Activated CD8-positive, alpha-beta T cell treated with anti-CD3 and anti-CD28 coated beads for 36 hours (primary cell): ENCODE data around the gene THADA. TPM values are rescaled to one million over a fixed set of nuclear protein-coding genes. Genes with fewer than 3 reads are reported as not detected.

Experiments
- ATAC-seq: fragments of 200-7000 bp; cut with Tn5 transposase; one replicate; pipeline ENCODE4 v1.10.0; 2021; ENCODE audit warnings: mild to moderate bottlenecking, moderate library complexity
- CTCF ChIA-PET: fragments of 350-600 bp; sonication (Branson Sonifier 250); formaldehyde crosslinking; loops from one replicate; lab custom pipeline; 2021; ENCODE audit warnings: antibody characterized with exemption; lab: Charles Lee
- POLR2A ChIA-PET: fragments of 350-600 bp; sonication (Branson Sonifier 250); formaldehyde crosslinking; loops from one replicate; lab custom pipeline; 2021; ENCODE audit warnings: antibody characterized with exemption; lab: Charles Lee
- DNase-seq: peaks from one replicate; pipeline ENCODE4 v3.0.0-alpha.2; 2020
- H3K27ac Mint-ChIP-seq: one replicate; pipeline ENCODE4 v1.8.0; 2021; ENCODE audit warnings: mild to moderate bottlenecking, mixed read lengths
- H3K27me3 Mint-ChIP-seq: one replicate; pipeline ENCODE4 v1.8.0; 2021; ENCODE audit warnings: mixed read lengths
- H3K36me3 Mint-ChIP-seq: one replicate; pipeline ENCODE4 v1.8.0; 2021; ENCODE audit warnings: low read depth, mixed read lengths
- H3K4me1 Mint-ChIP-seq: one replicate; pipeline ENCODE4 v1.8.0; 2021; ENCODE audit warnings: low read depth, mixed read lengths
- H3K4me3 Mint-ChIP-seq: one replicate; pipeline ENCODE4 v1.8.0; 2021; ENCODE audit warnings: mild to moderate bottlenecking, moderate library complexity, mixed read lengths
- H3K9me3 Mint-ChIP-seq: one replicate; pipeline ENCODE4 v1.8.0; 2021; ENCODE audit warnings: mixed read lengths
- intact Hi-C: fragments of 100-400 bp; cut with micrococcal nuclease; formaldehyde crosslinking; loops from one replicate; pipeline ENCODE4 v1.10.0; 2022
- total RNA-seq, 2 experiments: library from RNA; stranded (reverse); gene quantifications; one replicate each; pipeline ENCODE4 v1.2.3, GENCODE V29; 2021
- TF ChIP-seq, protein P1 (sequence below): fragments of 200-600 bp; IDR thresholded peaks from one replicate; pipeline ENCODE4 v1.8.0; 2022; ENCODE audit warnings: antibody characterized with exemption, mild to moderate bottlenecking

THADA gene
- total RNA-seq, 2 experiments from 2014 or later: 31.3 to 31.6 TPM

DNA sequence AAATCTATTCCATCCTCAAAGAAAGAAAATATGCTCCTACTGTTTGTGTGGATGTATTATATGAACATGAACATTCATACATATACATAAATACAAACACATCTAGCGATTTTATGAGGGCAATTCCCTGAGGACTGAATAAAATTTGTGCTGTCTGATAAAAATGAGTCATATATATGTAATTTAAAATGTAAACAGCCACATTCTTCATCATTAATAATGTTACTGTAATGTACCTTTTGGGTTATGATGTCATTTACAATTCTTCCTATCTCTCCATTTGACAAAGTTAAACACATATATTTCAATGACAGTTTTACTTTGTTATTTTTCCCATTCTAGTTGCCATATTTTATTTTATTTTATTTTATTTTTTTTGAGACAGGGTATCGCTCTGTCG lies 278.2 kb downstream of the THADA start:
- POLR2A ChIA-PET: no interaction called here
- Mint-ChIP-seq H3K27ac (no peak overlapping the region), H3K27me3 (no peaks in the 10 kb centered on the region), H3K36me3 (peaks cover 23% of the 10 kb centered on the region), H3K9me3 (no peaks in the 10 kb centered on the region), H3K4me1 (peaks cover 17% of the 10 kb centered on the region), H3K4me3 (no peak overlapping the region)
- TF ChIP-seq, protein P1, sequence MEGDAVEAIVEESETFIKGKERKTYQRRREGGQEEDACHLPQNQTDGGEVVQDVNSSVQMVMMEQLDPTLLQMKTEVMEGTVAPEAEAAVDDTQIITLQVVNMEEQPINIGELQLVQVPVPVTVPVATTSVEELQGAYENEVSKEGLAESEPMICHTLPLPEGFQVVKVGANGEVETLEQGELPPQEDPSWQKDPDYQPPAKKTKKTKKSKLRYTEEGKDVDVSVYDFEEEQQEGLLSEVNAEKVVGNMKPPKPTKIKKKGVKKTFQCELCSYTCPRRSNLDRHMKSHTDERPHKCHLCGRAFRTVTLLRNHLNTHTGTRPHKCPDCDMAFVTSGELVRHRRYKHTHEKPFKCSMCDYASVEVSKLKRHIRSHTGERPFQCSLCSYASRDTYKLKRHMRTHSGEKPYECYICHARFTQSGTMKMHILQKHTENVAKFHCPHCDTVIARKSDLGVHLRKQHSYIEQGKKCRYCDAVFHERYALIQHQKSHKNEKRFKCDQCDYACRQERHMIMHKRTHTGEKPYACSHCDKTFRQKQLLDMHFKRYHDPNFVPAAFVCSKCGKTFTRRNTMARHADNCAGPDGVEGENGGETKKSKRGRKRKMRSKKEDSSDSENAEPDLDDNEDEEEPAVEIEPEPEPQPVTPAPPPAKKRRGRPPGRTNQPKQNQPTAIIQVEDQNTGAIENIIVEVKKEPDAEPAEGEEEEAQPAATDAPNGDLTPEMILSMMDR: no peak
- CTCF ChIA-PET: interaction anchor here (0.6 to 1.5 kb wide), 2 partner anchors 15 to 167 kb away, joined by 3 to 5 read pairs; no protein-coding TSS in a partner anchor
- DNase-seq (no peak), ATAC-seq (no peak)
- intact Hi-C loops: no loop called here

DNA sequence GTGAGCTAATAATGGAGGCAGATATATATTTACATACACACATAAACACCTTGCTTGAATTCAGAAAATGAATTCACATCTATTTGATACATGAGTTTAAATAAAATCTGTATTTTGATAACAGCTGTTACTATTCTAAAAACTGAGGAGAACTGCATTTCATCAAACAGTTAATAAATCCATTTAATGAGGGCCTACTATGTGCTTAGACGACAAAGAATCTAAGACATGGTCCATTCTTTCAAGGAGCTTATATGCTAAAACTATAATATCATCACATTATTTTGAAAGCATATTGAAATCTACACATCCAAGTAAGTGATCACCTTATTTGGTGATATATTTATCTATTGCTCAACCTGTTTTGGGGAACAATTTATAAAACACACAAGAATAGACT lies 278.6 kb downstream of the THADA start:
- Mint-ChIP-seq H3K27me3 (no peaks in the 10 kb centered on the region), H3K27ac (no peak overlapping the region), H3K4me3 (no peak overlapping the region), H3K9me3 (no peaks in the 10 kb centered on the region), H3K36me3 (peaks cover 24% of the 10 kb centered on the region), H3K4me1 (peaks cover 17% of the 10 kb centered on the region)
- intact Hi-C loops: no loop called here
- ChIA-PET POLR2A (no interaction called here), CTCF (interaction anchor here (0.6 to 1.5 kb wide), 2 partner anchors 14 to 168 kb away, joined by 3 to 5 read pairs; no protein-coding TSS in a partner anchor)
- no peak for DNase-seq
- TF ChIP-seq, protein P1: no peak
- ATAC-seq: no peak

DNA sequence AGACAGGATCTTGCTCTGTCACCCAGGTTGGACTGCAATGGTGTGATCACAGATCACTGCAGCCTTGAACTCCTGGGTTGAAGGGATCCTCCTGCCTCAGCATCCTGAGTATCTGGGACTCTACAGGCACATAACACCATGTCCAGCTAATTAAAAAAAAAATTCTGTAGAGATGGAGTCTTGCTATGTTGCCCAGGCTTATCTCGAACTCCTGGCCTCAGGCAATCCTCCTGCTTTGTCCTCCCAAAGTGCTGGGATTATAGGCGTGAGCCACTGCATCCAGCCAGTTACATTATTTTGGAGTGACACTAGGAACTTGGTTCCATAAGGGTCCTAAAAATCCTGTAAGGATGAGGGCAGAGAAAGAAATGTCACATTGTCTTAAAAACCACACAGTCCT lies 280.4 kb downstream of the THADA start:
- TF ChIP-seq, protein P1: no peak
- H3K27me3 Mint-ChIP-seq: no peaks in the 10 kb centered on the region
- no peak overlapping the region for H3K27ac Mint-ChIP-seq
- no peaks in the 10 kb centered on the region for H3K9me3 Mint-ChIP-seq
- DNase-seq (no peak), ATAC-seq (no peak)
- H3K4me3 Mint-ChIP-seq: no peak overlapping the region
- CTCF ChIA-PET: no interaction called here
- H3K4me1 Mint-ChIP-seq: peaks cover 17% of the 10 kb centered on the region
- POLR2A ChIA-PET: no interaction called here
- H3K36me3 Mint-ChIP-seq: peaks cover 25% of the 10 kb centered on the region
- intact Hi-C loops: no loop called here

DNA sequence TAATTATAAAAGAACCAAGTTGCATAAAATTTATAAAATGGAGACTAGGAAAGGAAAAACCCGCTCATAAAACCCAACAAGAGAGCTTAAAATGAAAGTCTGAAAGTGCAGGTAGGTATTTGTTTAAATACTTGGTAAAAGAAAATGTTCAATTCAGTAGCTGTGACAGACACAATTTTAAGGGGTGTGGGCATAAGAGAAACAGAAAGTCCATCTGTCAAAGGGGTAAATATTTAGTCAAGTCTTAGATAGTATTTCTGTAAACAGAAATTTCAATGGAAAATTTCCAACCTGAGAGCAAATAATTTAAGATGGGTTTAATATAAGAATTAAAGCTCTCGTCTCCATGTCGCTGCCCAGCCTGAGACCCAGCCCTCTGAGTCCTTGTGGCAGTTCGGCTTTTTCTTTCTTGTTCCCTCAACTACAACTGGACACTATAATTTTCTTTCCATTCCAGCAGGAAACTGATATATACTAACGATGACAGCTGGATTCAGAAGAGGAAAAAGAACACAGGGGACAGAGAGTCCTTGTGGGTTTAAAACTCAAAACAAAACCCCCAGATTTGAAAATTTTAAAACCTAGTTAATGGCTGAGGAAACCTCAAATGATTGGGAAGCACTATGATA lies 281.4 kb downstream of the THADA start:
- CTCF ChIA-PET: interaction anchor here (1.2 kb wide), 1 partner anchor 86 kb away, joined by 3 read pairs; no protein-coding TSS in a partner anchor
- H3K36me3 Mint-ChIP-seq: peaks cover 18% of the 10 kb centered on the region

DNA sequence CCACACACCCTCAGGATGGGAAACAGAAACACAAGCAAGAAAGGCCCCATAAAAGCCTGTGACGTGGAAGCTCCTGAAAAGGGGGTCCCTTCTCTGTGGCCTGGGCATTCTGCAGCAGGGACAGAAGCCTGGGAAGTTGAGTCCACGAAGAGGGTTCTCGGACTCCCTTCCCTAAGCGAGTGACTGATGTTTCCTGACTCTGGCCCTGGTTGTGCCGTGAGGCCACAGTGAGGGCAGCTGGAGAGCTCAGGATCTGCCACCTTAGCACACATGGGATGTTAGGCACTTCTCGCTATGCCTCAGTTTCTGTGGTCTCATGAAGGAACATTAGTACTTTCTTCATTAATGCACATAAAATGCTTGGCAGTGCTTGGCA lies 282.2 kb downstream of the THADA start:
- no peak for DNase-seq
- H3K36me3 Mint-ChIP-seq: peaks cover 18% of the 10 kb centered on the region

More for the DNA sequence above, 281.4 kb downstream of the THADA start:
- POLR2A ChIA-PET: no interaction called here
- H3K27me3 Mint-ChIP-seq: no peaks in the 10 kb centered on the region
- intact Hi-C loops: no loop called here
- no peak for DNase-seq
- H3K4me1 Mint-ChIP-seq: peaks cover 17% of the 10 kb centered on the region
- H3K27ac Mint-ChIP-seq: no peak overlapping the region
- no peaks in the 10 kb centered on the region for H3K9me3 Mint-ChIP-seq
- ATAC-seq: no peak
- TF ChIP-seq, protein P1: no peak
- H3K4me3 Mint-ChIP-seq: no peak overlapping the region

More for the DNA sequence above, 282.2 kb downstream of the THADA start:
- no peak for ATAC-seq
- Mint-ChIP-seq H3K4me1 (peaks cover 17% of the 10 kb centered on the region), H3K9me3 (no peaks in the 10 kb centered on the region), H3K27ac (no peak overlapping the region), H3K27me3 (no peaks in the 10 kb centered on the region), H3K4me3 (no peak overlapping the region)
- ChIA-PET CTCF (interaction anchor here (1.0 to 1.2 kb wide), 2 partner anchors 85 to 171 kb away, joined by 3 read pairs; no protein-coding TSS in a partner anchor), POLR2A (no interaction called here)
- TF ChIP-seq, protein P1: no peak
- intact Hi-C loops: no loop called here
